IPS DF 6.9 (cell line): ENCODE results near the gene ACOT6.
"Not testable (repeated sequence)": the region's sequence is repeated elsewhere in the genome, so short reads cannot be mapped to it uniquely, and the experiment has no call there.

Experiments used
- DNase-seq: peaks from one replicate; pipeline ENCODE4 v3.0.0-alpha.2; 2013; ENCODE audit warnings: low read depth, low spot score
- H3K27ac ChIP-seq: one replicate; pipeline ENCODE4 v1.5.1; 2013; ENCODE audit warnings: low read length, control low read depth
- H3K27me3 ChIP-seq: 2 replicates; pipeline ENCODE4 v1.6.1; 2013; ENCODE audit warnings: mild to moderate bottlenecking, low read length; ENCODE audit not compliant: control insufficient read depth, insufficient read depth
- H3K36me3 ChIP-seq: 2 replicates; pipeline ENCODE4 v1.6.1; 2013; ENCODE audit warnings: low read length; ENCODE audit not compliant: control insufficient read depth, insufficient read depth
- H3K4me1 ChIP-seq: 2 replicates; pipeline ENCODE4 v1.6.1; 2013; ENCODE audit warnings: low read length; ENCODE audit not compliant: control insufficient read depth, insufficient read depth
- H3K4me3 ChIP-seq: 2 replicates; pipeline ENCODE4 v1.5.1; 2013; ENCODE audit warnings: mild to moderate bottlenecking, low read length
- H3K9me3 ChIP-seq: 2 replicates; pipeline ENCODE4 v1.6.1; 2013; ENCODE audit warnings: low read length, inconsistent platforms; ENCODE audit not compliant: control insufficient read depth, insufficient read depth
- WGBS: extraction: QIAGEN DNeasy Blood & Tissue Kit; methylation state at CpG from one replicate; pipeline ENCODE4 v1.1.7; 2013; ENCODE audit warnings: mixed read lengths, missing lambda C conversion rate; ENCODE audit not compliant: insufficient read length, insufficient coverage; 5-methylcytosine and 5-hydroxymethylcytosine counted together

ACOT6 gene

GRCh38 chr14:73573034-73573433 is 39.3 kb upstream of the ACOT6 start:
- H3K4me3 ChIP-seq, DNase-seq, H3K9me3 ChIP-seq, H3K27ac ChIP-seq, H3K4me1 ChIP-seq, H3K36me3 ChIP-seq, H3K27me3 ChIP-seq: not testable (repeated sequence)
- no CpG with 5 or more reads among the region's 5 CpGs for WGBS

- H3K27ac ChIP-seq, H3K4me1 ChIP-seq, H3K4me3 ChIP-seq, H3K36me3 ChIP-seq, H3K9me3 ChIP-seq, DNase-seq, H3K27me3 ChIP-seq: not testable (repeated sequence)
- no CpG with 5 or more reads among the region's 4 CpGs for whole genome bisulfite sequencing
Measured at GRCh38 chr14:73573740-73574139, 38.6 kb upstream of the ACOT6 start.

GRCh38 chr14:73574251-73574650 is 38.1 kb upstream of the ACOT6 start:
- no CpG with 5 or more reads among the region's 7 CpGs for WGBS
- not testable (repeated sequence) for DNase-seq, H3K4me1 ChIP-seq, H3K4me3 ChIP-seq, H3K27me3 ChIP-seq, H3K27ac ChIP-seq, H3K36me3 ChIP-seq, H3K9me3 ChIP-seq

- no peaks in the 10 kb centered on the region for H3K9me3 ChIP-seq
- H3K4me1 ChIP-seq, result no peaks in the 10 kb centered on the region
- no peaks in the 10 kb centered on the region for H3K36me3 ChIP-seq
- DNase-seq, result no peak
- no peaks in the 10 kb centered on the region for H3K27me3 ChIP-seq
- no peak overlapping the region for H3K4me3 ChIP-seq
- H3K27ac ChIP-seq, result no peak overlapping the region
- no CpG with 5 or more reads among the region's 3 CpGs for WGBS
Measured at GRCh38 chr14:73576391-73576790, 35.9 kb upstream of the ACOT6 start.

- not testable (repeated sequence) for H3K36me3 ChIP-seq, H3K27me3 ChIP-seq
- no CpG with 5 or more reads among the region's 2 CpGs for WGBS
Measured at GRCh38 chr14:73577214-73577613, 35.1 kb upstream of the ACOT6 start.

GRCh38 chr14:73582102-73582979 is 30.0 kb upstream of the ACOT6 start:
- H3K4me3 ChIP-seq, H3K36me3 ChIP-seq, H3K27me3 ChIP-seq, DNase-seq, H3K4me1 ChIP-seq, H3K27ac ChIP-seq, H3K9me3 ChIP-seq: not testable (repeated sequence)
- no CpG with 5 or more reads among the region's 11 CpGs for WGBS

More at GRCh38 chr14:73577214-73577613, 35.1 kb upstream of the ACOT6 start:
- H3K27ac ChIP-seq, DNase-seq, H3K4me1 ChIP-seq, H3K9me3 ChIP-seq, H3K4me3 ChIP-seq: not testable (repeated sequence)

- no peak for DNase-seq
- WGBS, result no CpG with 5 or more reads among the region's 1 CpG
Measured at GRCh38 chr14:73588695-73589094, 23.6 kb upstream of the ACOT6 start.

GRCh38 chr14:73589116-73589515 is 23.2 kb upstream of the ACOT6 start:
- H3K9me3 ChIP-seq, result no peaks in the 10 kb centered on the region
- H3K27me3 ChIP-seq, result no peaks in the 10 kb centered on the region
- no peak overlapping the region for H3K27ac ChIP-seq
- H3K36me3 ChIP-seq, result no peaks in the 10 kb centered on the region
- H3K4me3 ChIP-seq, result no peak overlapping the region
- no peaks in the 10 kb centered on the region for H3K4me1 ChIP-seq
- WGBS, result no CpG with 5 or more reads among the region's 4 CpGs
- DNase-seq, result no peak

More at GRCh38 chr14:73588695-73589094, 23.6 kb upstream of the ACOT6 start:
- Histone ChIP-seq H3K36me3 (no peaks in the 10 kb centered on the region), H3K27me3 (no peaks in the 10 kb centered on the region), H3K4me1 (no peaks in the 10 kb centered on the region), H3K27ac (no peak overlapping the region), H3K4me3 (no peak overlapping the region), H3K9me3 (no peaks in the 10 kb centered on the region)

GRCh38 chr14:73590673-73591004 is 21.7 kb upstream of the ACOT6 start:
- WGBS, result no CpG with 5 or more reads among the region's 32 CpGs
- H3K27ac ChIP-seq, result not testable (repeated sequence)

GRCh38 chr14:73591690-73592449 is 20.4 kb upstream of the ACOT6 start, which contains the start of gene ACOT4:
Gene ACOT4, plus strand, starts transcription at chr14:73591873. Its CDS starts 87 bp downstream, at chr14:73591960.
- no peaks in the 10 kb centered on the region for H3K27me3 ChIP-seq
- WGBS, result no CpG with 5 or more reads among the region's 89 CpGs
- no peaks in the 10 kb centered on the region for H3K36me3 ChIP-seq
- H3K27ac ChIP-seq, result no peak within 1 kb of the TSS
- peak within 1 kb of the TSS; percentile 43 for H3K4me3 ChIP-seq
- H3K4me1 ChIP-seq, result no peaks in the 10 kb centered on the region
- no peaks in the 10 kb centered on the region for H3K9me3 ChIP-seq
- DNase-seq, result no peak

More at GRCh38 chr14:73590673-73591004, 21.7 kb upstream of the ACOT6 start:
- DNase-seq, H3K36me3 ChIP-seq, H3K4me1 ChIP-seq, H3K27me3 ChIP-seq, H3K9me3 ChIP-seq, H3K4me3 ChIP-seq: not testable (repeated sequence)
